ENCODE measurements around the gene CCDC183.

CCDC183 gene

DNA sequence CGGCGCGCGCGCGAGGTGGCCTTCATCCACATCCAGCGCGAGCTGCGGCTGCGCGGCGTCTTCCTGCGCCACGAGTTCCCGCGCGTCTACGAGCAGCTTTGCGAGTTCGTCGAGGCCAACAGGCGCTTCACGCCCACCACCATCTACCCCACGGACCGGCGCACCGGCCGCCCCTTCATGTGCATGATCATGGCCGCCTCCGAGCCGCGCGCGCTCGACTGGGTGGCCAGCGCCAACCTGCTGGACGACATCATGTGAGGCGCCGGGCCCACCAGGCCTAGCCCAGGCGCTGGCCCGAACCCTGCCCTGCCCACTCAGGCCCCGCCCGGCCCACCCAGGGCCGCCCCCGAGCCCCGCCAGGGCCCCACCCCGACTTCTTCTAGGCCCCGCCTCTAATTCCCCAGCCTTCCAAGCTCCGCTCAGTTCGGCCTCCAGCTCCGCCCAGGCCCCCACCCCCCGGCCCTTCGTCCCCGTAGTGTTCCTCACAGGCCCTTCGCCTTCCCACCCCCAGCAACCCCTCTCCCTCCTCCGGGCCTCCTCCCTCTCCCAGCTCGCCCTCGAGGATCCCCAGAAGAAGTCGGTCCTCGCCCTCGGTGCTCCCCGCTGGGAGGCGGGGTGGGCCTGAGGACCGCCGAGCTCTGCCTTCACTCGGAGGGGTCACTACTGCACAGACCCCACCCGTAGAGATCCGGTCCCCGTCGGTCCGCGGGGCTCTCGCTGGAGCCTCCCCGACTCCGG, 51.1 kb downstream of the CCDC183 start:
- TF ChIP-seq, protein P1, sequence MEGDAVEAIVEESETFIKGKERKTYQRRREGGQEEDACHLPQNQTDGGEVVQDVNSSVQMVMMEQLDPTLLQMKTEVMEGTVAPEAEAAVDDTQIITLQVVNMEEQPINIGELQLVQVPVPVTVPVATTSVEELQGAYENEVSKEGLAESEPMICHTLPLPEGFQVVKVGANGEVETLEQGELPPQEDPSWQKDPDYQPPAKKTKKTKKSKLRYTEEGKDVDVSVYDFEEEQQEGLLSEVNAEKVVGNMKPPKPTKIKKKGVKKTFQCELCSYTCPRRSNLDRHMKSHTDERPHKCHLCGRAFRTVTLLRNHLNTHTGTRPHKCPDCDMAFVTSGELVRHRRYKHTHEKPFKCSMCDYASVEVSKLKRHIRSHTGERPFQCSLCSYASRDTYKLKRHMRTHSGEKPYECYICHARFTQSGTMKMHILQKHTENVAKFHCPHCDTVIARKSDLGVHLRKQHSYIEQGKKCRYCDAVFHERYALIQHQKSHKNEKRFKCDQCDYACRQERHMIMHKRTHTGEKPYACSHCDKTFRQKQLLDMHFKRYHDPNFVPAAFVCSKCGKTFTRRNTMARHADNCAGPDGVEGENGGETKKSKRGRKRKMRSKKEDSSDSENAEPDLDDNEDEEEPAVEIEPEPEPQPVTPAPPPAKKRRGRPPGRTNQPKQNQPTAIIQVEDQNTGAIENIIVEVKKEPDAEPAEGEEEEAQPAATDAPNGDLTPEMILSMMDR (IDR thresholded peaks at IDR 0.05): no peak
- Histone ChIP-seq H3K27ac (peak overlapping the region; percentile 92 to 96), H3K27me3 (peaks cover 3 to 47% of the 10 kb centered on the region in 2 donors), H3K9me3 (no peaks in the 10 kb centered on the region), H3K36me3 (peaks cover 0 to 14% (median 10%) of the 10 kb centered on the region in 3 donors), H3K4me1 (peaks cover 0 to 77% (median 59%) of the 10 kb centered on the region in 4 donors), H3K4me3 (peak overlapping the region; percentile 70 to 94)
- intact Hi-C loops (cut with DNase I; ENCODE audit: low total_unique reads): no loop called here
- peak in 1 of 2 donors; percentile 53 for DNase-seq

DNA sequence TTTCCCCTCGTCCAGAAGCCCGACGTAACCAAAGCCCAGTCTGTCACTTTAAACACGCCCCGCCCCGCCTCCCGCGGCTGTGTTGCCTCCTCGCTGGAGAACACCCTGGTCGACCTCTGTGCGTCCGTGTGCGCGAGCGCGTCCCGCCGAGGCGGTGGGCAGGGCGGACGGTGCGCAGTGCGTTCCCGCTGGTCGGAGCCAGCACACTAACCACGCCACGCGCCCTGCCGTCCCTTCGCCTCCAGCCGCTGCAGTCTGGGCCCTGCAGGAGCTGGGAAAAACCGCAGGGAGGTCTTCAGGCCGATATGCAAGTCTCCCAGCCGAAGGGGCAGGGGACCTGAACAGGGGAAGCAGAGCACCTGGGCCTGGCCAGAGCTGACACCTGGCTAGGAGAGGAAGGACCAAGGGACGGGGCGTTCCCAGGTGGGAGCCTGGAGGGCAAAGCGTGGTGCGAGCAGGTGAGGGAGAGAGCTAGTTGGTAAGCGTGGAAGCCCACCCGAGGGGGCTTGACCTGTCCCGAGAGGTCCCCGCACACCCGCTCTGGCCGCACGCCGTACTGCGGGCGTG, 51.8 kb downstream of the CCDC183 start:
- TF ChIP-seq, protein P1 (IDR thresholded peaks at IDR 0.05): no peak
- Histone ChIP-seq H3K9me3 (no peaks in the 10 kb centered on the region), H3K27me3 (peaks cover 3 to 42% of the 10 kb centered on the region in 2 donors), H3K27ac (peak overlapping the region; percentile 92 to 96), H3K4me3 (peak overlapping the region; percentile 70 to 94), H3K4me1 (peaks cover 0 to 70% (median 53%) of the 10 kb centered on the region in 4 donors), H3K36me3 (peaks cover 0 to 14% (median 10%) of the 10 kb centered on the region in 3 donors)
- peak; percentile 90 to 94 for DNase-seq
- intact Hi-C loops (cut with DNase I; ENCODE audit: low total_unique reads): loop anchor here (2.0 kb wide), 1 partner anchor 97 kb away; the partner anchor contains the start of genes C8G and FBXW5

DNA sequence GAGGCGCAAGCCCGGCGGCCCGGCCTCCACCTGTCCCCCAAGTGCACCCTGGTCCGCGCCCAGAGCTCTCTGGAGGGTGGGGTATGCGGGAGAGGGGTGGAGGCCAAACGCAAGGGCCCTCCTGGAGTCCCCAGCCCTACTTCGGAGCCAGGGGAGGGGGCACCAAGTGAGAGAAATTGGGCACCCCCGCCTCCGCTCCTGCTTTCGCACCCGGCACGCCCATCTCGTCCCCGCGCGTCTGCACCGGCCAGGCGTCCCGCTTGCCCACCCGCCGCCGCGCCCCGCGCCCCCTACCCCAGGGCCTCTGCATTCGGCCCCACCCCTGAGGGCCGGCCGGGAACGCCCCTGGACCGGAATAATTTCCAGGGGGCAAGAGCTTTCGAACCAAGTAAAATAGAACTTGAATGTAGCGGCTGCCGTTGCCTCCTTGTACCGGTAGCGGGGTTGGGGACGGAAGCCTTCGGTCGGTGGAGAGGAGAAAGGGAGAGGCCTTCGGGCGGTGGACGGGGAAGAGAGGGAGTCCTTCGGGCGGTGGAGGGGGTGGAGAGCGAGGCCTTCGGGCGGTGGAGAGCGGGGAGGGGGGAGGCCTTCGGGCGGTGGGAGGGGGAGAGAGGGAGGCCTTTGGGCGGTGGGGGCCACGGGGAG, 52.4 kb downstream of the CCDC183 start:
- TF ChIP-seq, protein P1 (IDR thresholded peaks at IDR 0.05): no peak
- H3K9me3 ChIP-seq: no peaks in the 10 kb centered on the region

GRCh38 chr9:136849038-136849959, 53.2 kb downstream of the CCDC183 start, which contains the start of gene PHPT1:
Gene PHPT1 (plus strand): TSS chr9:136849409. CDS start chr9:136849431, 22 bp downstream.
- Histone ChIP-seq H3K36me3 (peaks cover 0 to 14% (median 10%) of the 10 kb centered on the region in 3 donors), H3K4me1 (peaks cover 0 to 57% (median 39%) of the 10 kb centered on the region in 4 donors), H3K27ac (peak within 1 kb of the TSS; percentile 92 to 96), H3K4me3 (peak within 1 kb of the TSS; percentile 70 to 94), H3K9me3 (no peaks in the 10 kb centered on the region), H3K27me3 (peaks cover 0 to 28% of the 10 kb centered on the region in 2 donors)
- intact Hi-C loops (cut with DNase I; ENCODE audit: low total_unique reads): loop anchor here (2.0 kb wide), 1 partner anchor 96 kb away; the partner anchor contains the start of genes C8G and FBXW5
- TF ChIP-seq, protein P1 (IDR thresholded peaks at IDR 0.05): no peak
- DNase-seq: peak; percentile 98 to 99

More for the DNA sequence above, 52.4 kb downstream of the CCDC183 start:
- H3K4me3 ChIP-seq: peak overlapping the region; percentile 70 to 94
- intact Hi-C loops (cut with DNase I; ENCODE audit: low total_unique reads): loop anchor here (2.0 kb wide), 1 partner anchor 96 kb away; the partner anchor contains the start of genes C8G and FBXW5
- H3K27me3 ChIP-seq: peaks cover under 1 to 36% of the 10 kb centered on the region in 2 donors
- peaks cover 0 to 14% (median 10%) of the 10 kb centered on the region in 3 donors for H3K36me3 ChIP-seq
- H3K27ac ChIP-seq: peak overlapping the region; percentile 92 to 96
- DNase-seq: peak in 1 of 2 donors; percentile 83
- peaks cover 0 to 64% (median 47%) of the 10 kb centered on the region in 4 donors for H3K4me1 ChIP-seq
